NCI-H82 (cell line): ENCODE results near the gene RHAG.
"Not testable (repeated sequence)": the region's sequence is repeated elsewhere in the genome, so short reads cannot be mapped to it uniquely, and the experiment has no call there.

Experiments used
- DNase-seq: peaks from one replicate; lab custom pipeline; 2025; lab: John Stamatoyannopoulos, UW

The RHAG gene

DNA sequence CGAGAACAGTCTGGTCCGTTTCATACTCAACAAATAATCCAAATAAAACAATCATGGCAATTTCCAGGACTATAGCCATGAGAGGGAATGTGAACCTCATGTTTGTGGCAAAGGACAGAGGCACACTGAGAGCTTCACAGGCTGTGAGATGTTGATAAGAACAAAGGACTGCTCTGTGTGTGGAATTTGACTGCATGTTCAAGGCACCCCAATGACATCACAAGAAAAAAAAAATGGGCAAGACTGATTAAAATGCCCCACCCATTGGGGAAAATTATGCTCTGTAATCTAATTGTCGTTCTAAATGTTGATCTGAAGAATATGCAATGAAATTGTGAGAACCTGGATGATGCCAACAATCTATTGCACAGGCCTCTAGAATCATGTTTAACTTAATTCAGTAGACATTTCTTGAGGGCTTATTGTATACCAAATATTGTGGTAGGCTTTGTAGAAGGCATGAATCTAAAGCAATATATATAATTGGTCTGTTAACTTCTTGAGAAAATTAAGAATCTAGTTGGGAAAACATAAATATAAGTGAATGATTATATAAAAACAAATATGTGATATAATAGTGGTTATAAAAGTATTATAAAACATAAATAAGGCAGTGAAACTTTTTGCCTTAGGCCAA, at the start of gene RHAG:
Gene RHAG (minus strand): TSS at position 127 of the 637 bp plus-strand sequence. CDS start 27 bp downstream, at position 100.
- DNase-seq, result no peak

DNA sequence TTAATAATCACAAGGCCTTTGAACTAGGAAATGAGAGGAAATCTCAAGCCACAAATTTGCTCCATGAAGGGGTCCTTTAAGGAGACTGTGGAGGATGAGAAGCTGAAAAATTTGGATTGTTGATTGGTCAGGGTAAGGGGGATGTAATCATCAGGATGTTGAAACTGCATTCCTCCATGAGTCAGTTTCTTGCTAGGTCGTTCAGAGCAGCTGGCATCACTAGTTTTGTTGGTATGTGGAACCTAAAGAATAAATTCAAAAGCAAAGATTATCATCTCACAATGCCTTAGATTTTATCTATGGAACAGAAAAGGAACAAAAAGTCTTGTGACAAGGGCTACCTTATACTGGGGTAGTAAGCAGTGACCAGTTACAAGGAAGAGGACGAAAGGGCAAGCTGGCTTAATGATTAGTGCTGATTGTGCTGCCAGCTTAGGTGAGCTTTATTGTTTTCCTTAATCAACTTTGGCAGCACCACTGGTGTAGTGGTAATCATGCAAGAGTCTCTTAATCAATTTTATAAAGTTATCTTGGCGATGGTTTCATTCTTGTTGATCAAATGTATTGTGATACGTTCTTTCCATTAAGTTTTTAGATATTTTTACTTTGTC, 40.1 kb upstream of the RHAG start:
- peak; percentile 72 for DNase-seq

GRCh38 chr6:49675816-49676215, 39.2 kb upstream of the RHAG start:
- peak; percentile 94 for DNase-seq

DNA sequence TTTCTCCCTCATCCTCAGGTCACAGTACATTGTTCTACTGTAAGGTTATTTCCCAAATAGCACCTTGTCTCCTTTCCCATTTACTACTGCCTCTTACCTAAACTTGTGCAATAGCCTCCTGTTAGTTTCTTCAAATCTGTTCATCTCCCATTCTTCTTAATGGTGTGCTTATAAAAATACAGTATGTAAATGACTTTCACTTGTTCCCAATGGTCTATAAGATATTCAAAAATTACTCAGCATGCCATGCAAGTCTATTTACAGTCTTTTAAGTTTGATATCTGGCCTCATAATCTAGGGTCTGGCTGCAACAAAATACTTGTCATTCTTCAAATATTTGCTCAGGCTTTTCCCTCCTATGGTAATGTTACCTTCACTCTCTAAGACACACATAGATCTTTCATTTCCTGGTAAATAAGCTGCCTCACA, 31.5 kb upstream of the RHAG start:
- DNase-seq, result no peak

DNA sequence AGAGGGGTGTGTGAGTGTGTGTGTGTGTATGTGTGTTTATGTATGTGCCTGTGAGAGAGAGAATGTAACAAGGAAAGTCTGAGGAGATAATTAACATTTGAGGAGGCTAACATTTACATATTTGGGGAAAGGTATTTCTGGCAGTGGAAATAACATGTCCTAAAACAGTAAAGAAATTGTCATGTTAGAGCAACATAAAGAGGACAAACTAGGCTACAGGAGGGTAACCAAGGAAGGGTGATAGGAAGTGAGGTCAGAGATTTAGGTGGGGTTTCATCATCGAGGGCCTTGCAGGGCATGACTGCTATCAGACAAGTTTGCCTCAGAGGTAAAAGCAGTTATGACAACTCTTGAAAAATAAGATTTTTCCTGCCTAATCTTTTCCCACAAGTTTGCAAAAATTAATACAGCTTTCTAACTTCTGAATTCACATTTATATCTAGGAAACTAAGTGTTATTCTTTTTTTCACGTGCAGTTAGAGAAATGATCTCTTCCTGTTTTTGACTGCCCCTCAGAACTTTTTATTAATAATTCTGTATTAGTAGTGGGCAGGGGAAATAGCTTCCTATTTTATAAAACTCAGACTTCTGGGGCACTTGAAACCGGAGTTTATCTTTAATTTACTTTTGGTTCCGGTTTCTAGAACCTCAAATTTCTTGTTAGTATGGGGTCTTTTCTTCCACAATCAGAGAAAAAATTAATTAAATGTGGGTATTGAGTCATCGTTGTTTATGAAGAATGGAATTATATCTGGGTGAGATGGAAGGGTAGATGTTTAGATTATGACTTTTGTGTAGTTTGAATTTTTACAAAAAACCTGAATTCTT, 30.5 kb upstream of the RHAG start:
- DNase-seq, result no peak

DNA sequence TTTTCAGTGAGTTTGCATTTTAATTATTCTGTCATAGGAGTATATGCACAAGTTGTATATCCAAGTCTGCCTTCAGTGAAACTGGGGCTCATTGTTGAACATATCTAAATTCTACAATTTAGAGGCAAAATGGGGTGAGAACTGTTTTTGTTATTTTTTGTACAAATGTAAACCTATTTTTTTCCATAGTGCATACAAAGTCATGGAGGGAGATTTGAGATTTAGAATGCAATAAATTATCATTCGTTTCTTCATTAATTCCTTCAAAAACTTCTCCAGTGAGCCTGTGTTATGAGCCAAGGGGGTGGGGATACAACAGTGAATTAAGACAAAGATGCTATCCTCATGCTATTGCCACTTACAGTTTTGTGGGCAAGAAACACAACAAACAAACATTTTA, 29.8 kb upstream of the RHAG start:
- DNase-seq, result no peak

GRCh38 chr6:49664817-49665216, 28.2 kb upstream of the RHAG start:
- no peak for DNase-seq

DNA sequence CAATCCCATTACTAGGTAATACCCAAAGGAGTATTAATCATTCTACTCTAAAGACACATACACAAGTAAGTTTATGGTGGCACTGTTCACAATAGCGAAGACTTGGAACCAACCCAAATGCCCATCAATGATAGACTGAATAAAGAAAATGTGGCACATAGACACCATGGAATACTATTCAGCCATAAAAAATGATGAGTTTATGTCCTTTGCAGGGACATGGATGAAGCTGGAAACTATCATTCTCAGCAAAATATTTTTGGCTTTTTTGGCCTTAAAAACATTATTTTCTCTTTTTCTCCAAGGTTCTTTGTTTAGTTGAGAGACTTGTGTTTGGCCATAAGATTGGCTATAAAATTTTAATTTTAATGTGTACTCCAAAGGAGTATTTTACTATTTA, 27.4 kb upstream of the RHAG start:
- DNase-seq, result not testable (repeated sequence)

DNA sequence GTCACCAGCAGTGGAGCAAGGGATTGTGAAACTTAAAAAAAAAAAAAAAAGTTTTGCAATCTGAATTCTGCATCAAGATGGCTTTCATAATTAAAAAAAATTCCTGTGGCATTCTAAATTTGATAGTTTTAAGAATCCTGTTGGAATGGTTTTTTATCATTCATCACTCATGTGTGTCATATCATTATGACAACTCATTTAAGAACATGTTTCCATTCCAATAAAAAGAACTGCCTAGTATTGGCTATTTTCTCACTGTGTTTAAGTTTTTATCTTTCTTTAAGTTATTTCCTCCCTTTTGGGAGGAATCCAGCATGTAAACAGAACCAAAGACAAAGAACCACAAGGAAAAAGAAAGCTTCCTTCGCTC, 26.2 kb upstream of the RHAG start:
- DNase-seq, result no peak

- peak; percentile 66 for DNase-seq
Measured at GRCh38 chr6:49662231-49662891, 25.7 kb upstream of the RHAG start.

DNA sequence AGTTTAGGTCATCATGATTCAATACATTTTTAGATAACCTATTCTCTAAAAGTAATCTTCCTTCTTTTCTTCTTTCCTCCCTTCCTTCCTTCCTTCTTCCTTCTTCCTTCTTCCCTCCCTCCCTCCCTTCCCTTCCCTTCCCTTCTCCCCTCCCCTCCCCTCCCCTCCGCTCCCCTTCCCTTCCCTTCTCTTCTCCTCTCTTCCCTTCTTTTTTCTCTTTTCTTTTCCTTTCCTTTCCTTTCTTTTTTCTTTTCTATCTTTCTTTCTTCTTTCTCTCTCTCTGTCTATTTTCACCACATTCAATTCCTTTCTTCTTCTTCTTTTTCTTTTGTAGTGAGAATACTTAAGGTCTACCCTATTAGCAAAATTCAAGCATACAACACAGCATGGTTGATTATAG, 17.3 kb upstream of the RHAG start:
- no peak for DNase-seq

- no peak for DNase-seq
Measured at GRCh38 chr6:49653438-49653837, 16.8 kb upstream of the RHAG start.

DNA sequence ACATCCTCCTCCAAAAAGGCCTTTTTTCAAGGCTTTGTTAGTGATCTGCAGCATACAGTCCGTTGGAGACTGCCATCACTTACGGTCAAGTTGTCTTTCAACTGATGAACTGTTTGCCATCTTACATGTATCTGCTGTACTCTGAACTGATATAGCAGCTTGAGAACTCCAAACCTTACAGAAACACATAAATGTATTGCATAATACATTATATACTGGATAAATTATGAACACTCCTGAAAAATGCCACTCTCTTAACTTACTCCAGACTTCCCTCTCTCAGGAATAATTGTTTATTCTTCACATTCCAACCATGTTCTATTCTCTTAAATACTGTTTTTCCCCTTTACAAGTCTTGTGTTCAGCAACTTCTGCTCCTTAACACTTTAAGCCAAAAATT, 14.6 kb upstream of the RHAG start:
- DNase-seq, result no peak

- peak; percentile 9 for DNase-seq
Measured at GRCh38 chr6:49649988-49650387, 13.3 kb upstream of the RHAG start.

- DNase-seq, result no peak
Measured at GRCh38 chr6:49648036-49648435, 11.4 kb upstream of the RHAG start.

- no peak for DNase-seq
Measured at GRCh38 chr6:49647476-49647875, 10.8 kb upstream of the RHAG start.

- DNase-seq, result no peak
Measured at GRCh38 chr6:49646942-49647341, 10.3 kb upstream of the RHAG start.

- DNase-seq, result peak; percentile 25
Measured at GRCh38 chr6:49646130-49646824, 9.6 kb upstream of the RHAG start.

GRCh38 chr6:49645139-49645538, 8.5 kb upstream of the RHAG start:
- DNase-seq, result no peak

DNA sequence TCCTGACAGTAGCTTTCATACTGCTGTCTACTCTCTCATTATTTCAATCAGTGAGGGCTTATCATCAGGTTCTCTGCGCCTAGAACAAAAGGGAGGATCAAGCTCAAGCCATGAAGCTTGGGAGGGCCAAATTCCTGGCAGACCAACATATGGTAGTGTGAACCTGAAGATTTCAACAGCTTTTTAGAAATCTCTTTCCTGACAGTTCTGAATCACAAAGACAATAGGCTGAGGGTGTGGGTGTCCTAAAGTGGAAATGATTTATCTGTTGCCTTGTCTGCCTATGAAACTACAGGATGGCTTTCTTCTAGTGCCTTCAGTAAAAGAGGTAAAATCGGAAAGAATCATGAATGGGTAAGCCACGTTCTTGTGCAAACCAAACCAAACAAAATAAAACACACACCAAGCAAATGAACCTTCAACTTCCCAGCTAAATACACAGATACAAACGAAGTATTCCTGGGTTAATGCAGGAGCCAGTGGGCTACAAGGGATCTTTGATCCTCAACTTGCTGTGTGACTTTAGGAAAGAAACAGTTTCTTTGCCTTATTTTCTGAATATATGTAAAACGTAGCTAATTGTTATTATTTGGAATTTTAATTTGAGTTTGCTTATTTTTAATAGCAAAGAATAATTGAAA, 2.7 kb upstream of the RHAG start:
- DNase-seq, result no peak

- no peak for DNase-seq
Measured at GRCh38 chr6:49637350-49637731, 702 bp upstream of the RHAG start.
